ENCODE measurements around the gene TTPAL.

Gene TTPAL

DNA sequence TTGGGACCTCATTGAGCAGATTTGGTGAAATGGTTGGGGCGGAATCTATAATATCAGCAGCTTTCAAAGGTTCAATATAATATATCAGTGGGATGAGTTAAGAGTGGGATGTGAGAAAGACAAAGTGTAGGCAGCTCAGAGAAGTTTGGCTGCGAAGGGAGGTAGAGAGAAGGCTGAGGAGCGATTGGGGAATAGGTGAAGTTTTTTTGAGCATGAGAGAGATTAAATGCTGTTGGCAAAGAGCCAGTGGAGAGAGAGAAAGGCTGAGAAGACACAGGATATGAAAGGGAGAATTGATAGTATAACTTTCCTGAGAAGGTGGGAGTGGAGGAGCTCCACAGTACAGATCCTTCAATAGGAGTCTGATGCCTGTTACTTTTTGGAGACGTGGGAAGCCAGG is 58.3 kb downstream of the TTPAL start:
- no peak for DNase-seq (ENCODE audit: low read depth, low spot score)

DNA sequence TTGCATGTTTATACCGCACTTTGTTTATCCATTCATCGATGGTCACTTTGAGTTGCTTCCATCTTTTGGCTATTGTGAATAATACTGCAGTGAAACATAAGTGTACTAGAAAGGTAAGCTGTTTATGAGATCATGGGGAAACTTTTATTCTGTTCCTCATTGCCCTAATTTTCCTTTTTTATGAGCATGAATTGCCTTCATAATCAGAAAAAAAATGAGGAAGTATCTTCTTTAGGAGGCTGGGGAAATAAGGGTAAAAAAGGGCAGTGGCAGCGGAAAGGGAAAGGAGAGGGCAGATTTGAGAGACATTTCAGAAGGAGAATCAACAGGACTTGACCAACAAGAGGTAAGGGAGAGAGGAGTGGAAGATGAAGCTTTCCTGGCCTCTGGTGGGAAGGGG is 60.5 kb downstream of the TTPAL start:
- no peak for DNase-seq (ENCODE audit: low read depth, low spot score)

DNA sequence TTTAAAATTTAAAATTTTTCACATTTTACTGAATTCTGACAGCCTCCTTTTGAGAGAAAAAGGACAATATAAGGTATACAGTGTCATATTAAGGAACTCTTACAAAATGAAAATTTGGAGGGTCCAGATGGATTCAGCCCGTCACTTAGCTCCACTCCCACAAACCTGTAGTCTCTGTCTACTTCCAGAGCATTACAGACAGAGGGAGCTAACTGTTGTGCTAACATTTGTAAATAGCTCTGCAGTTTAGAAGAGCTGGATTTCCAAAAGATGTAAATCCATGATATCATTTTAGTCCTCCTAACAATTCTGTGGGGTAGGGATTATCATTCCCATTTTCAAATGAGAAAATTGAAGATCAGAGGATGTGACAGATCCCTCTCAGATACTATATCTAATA is 62.3 kb downstream of the TTPAL start:
- DNase-seq (ENCODE audit: low read depth, low spot score), result no peak

DNA sequence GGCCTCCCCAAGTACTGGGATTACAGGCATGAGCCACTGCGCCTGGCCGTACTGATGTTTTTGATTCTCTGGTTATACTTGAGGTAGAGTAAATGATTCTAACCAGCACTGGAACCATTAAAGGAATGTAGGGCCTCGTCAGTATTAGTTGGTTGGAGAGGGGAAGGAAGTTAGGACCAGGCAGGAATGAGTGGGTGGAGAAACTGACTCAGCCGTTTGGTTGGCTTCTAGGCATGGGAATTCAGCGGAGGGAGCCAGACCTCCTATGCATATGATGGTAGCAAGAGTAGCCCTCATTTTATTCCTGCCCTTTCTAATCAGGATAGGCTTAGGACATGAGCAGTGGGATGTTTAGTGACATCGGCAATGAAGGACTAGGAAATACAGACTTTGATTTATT is 65.2 kb downstream of the TTPAL start:
- DNase-seq (ENCODE audit: low read depth, low spot score), result no peak

DNA sequence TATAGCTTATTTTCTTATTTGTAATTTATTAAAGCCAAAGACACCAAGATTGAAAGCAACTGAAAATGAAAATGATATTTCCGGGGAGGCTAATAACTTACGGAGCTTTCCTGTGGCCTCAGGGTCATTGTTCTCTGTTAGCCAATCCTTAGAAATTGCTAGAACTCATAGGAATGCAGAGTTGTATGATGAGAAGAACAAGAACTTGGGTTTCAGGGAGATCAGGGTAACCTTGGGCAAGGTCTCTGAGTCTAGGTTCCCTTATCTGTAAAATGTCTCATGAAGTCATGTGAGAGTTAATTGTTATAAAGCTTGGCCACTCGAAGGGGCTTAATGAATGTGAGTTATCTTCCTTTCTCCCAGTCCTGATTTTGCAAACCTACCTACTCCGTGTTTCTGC is 66.3 kb downstream of the TTPAL start:
- DNase-seq (ENCODE audit: low read depth, low spot score), result no peak

DNA sequence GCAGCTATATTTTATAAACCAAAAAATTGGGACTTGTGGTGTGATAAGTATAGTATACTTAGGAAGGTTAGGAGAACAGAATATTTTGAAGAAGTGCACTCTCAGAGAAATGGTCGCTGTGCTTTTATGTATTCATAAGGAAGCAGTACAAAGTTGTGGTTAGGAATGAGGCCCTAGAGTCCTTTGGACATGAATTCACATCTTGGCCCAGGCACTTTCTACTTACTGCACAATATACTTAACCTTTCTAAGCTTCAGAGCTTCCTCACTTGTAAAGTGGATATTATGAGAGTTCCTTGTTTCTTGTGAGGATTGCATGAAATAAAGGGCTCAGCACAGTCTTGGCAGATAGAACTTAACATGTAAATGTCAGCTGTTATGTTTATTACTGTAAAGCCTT is 67.2 kb downstream of the TTPAL start:
- DNase-seq (ENCODE audit: low read depth, low spot score), result no peak

DNA sequence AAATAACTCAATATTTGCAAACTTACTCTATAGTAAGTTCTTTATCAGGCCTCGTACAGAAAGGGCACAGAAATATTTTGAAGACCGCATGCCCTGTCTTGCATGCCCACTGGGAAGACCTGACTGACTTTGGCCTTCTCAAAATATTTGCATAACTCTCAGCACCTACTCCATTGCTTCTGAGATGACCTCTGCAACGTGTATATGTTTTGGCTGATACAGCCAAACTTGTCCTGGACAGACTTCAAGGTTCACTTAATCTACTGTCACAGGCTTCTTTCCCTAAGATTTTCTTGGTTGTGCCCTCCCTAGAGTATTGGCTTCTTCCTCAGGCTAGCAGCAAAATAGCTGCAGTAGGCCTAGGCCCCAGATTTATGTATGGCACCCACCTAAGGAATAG is 67.7 kb downstream of the TTPAL start:
- DNase-seq (ENCODE audit: low read depth, low spot score), result no peak
